Thymus (tissue), 11 donors: Measurements from ENCODE around the gene NTSR2. TPM values are rescaled to one million over a fixed set of nuclear protein-coding genes. Genes with fewer than 3 reads are reported as not detected.

Experiments
- DNase-seq, 9 donors: peaks; one replicate each; pipeline ENCODE4 v3.0.0-alpha.2; 2013; ENCODE audit warnings: low spot score in 9 of 9, low read depth in 6 of 9, missing footprints in 1 of 9
- H3K27ac ChIP-seq, 2 donors: one replicate each; pipeline ENCODE4 v1.5.1; 2013; ENCODE audit warnings: control low read depth in 1 of 2, low read depth in 1 of 2, low read length in 1 of 2, mild to moderate bottlenecking in 1 of 2, moderate library complexity in 1 of 2
- H3K27me3 ChIP-seq, 2 donors: one replicate each; pipeline ENCODE4 v1.5.1; 2013; ENCODE audit warnings: low read length in 1 of 2; ENCODE audit not compliant: control insufficient read depth in 2 of 2, insufficient read depth in 1 of 2
- H3K36me3 ChIP-seq, 2 donors: one replicate each; pipeline ENCODE4 v1.5.1; 2013; ENCODE audit warnings: low read length in 1 of 2, mild to moderate bottlenecking in 1 of 2, moderate library complexity in 1 of 2; ENCODE audit not compliant: control insufficient read depth in 2 of 2, insufficient read depth in 2 of 2
- H3K4me1 ChIP-seq, 2 donors: one replicate each; pipeline ENCODE4 v1.5.1; 2013; ENCODE audit warnings: low read length in 2 of 2; ENCODE audit not compliant: control insufficient read depth in 2 of 2, insufficient read depth in 2 of 2
- H3K4me3 ChIP-seq, 2 donors: one replicate each; pipeline ENCODE4 v1.5.1; 2013; ENCODE audit warnings: low read length in 2 of 2, control low read depth in 1 of 2, mild to moderate bottlenecking in 1 of 2
- H3K9me3 ChIP-seq, 2 donors: one replicate each; pipeline ENCODE4 v1.5.1; 2013; ENCODE audit warnings: low read length in 1 of 2, mild to moderate bottlenecking in 1 of 2; ENCODE audit not compliant: control insufficient read depth in 2 of 2, insufficient read depth in 1 of 2
- WGBS: extraction: QIAGEN DNeasy Blood & Tissue Kit; methylation state at CpG from one replicate; pipeline ENCODE4 v1.1.7; 2013; 5-methylcytosine and 5-hydroxymethylcytosine counted together
- polyA plus RNA-seq: library from polyadenylated mRNA; stranded (reverse); fragments of 200-250 nt; gene quantifications from one replicate; pipeline ENCODE4 v1.2.3, GENCODE V29; 2013
- total RNA-seq: library from RNA; stranded (reverse); fragments of 120-200 nt; gene quantifications from one replicate; pipeline ENCODE4 v1.2.4, GENCODE V29; 2013
- donor health status: healthy.

The NTSR2 gene
- total and polyA plus RNA-seq, 2 donors: 0.07 TPM; not detected in 1

- 90% methylated on average over 3 of the region's 3 CpGs for WGBS
- Histone ChIP-seq H3K4me1 (no peaks in the 10 kb centered on the region), H3K4me3 (no peak overlapping the region), H3K27ac (no peak overlapping the region), H3K36me3 (no peaks in the 10 kb centered on the region), H3K9me3 (no peaks in the 10 kb centered on the region), H3K27me3 (peaks cover 0 to 2% of the 10 kb centered on the region in 2 donors)
- DNase-seq: no peak
These were observed 25.7 kb downstream of the NTSR2 start for GRCh38 chr2:11644293-11644692.

- DNase-seq: no peak
- WGBS: 84% methylated on average over 7 of the region's 7 CpGs
These were observed 27.0 kb downstream of the NTSR2 start for GRCh38 chr2:11642972-11643371.

GRCh38 chr2:11640132-11640531 is 29.9 kb downstream of the NTSR2 start:
- no peaks in the 10 kb centered on the region for H3K27me3 ChIP-seq
- H3K9me3 ChIP-seq: no peaks in the 10 kb centered on the region
- H3K27ac ChIP-seq: no peak overlapping the region
- no peak overlapping the region for H3K4me3 ChIP-seq
- H3K4me1 ChIP-seq: no peaks in the 10 kb centered on the region
- no peak for DNase-seq
- 98% methylated on average over 27 of the region's 27 CpGs for WGBS
- no peaks in the 10 kb centered on the region for H3K36me3 ChIP-seq

More at GRCh38 chr2:11642972-11643371, 27.0 kb downstream of the NTSR2 start:
- H3K9me3 ChIP-seq: no peaks in the 10 kb centered on the region
- H3K27me3 ChIP-seq: peaks cover 0 to 2% of the 10 kb centered on the region in 2 donors
- H3K27ac ChIP-seq: no peak overlapping the region
- no peak overlapping the region for H3K4me3 ChIP-seq
- H3K4me1 ChIP-seq: no peaks in the 10 kb centered on the region
- H3K36me3 ChIP-seq: no peaks in the 10 kb centered on the region

- no peaks in the 10 kb centered on the region for H3K36me3 ChIP-seq
- no peak overlapping the region for H3K27ac ChIP-seq
- no peaks in the 10 kb centered on the region for H3K4me1 ChIP-seq
- no peaks in the 10 kb centered on the region for H3K9me3 ChIP-seq
- H3K4me3 ChIP-seq: no peak overlapping the region
- 79% methylated on average over 5 of the region's 5 CpGs for WGBS
- no peaks in the 10 kb centered on the region for H3K27me3 ChIP-seq
- DNase-seq: no peak
These were observed 30.5 kb downstream of the NTSR2 start for GRCh38 chr2:11639503-11639902.

- H3K36me3 ChIP-seq: no peaks in the 10 kb centered on the region
- H3K4me3 ChIP-seq: no peak overlapping the region
- H3K27me3 ChIP-seq: no peaks in the 10 kb centered on the region
- H3K9me3 ChIP-seq: no peaks in the 10 kb centered on the region
- no peak for DNase-seq
- H3K4me1 ChIP-seq: no peaks in the 10 kb centered on the region
- H3K27ac ChIP-seq: no peak overlapping the region
- WGBS: 95% methylated on average over 15 of the region's 15 CpGs
These were observed 32.4 kb downstream of the NTSR2 start for GRCh38 chr2:11637546-11637945.

GRCh38 chr2:11636593-11637295 is 33.3 kb downstream of the NTSR2 start:
- no peaks in the 10 kb centered on the region for H3K36me3 ChIP-seq
- DNase-seq: no peak

GRCh38 chr2:11635141-11635540 is 34.9 kb downstream of the NTSR2 start:
- no peaks in the 10 kb centered on the region for H3K4me1 ChIP-seq
- no peak overlapping the region for H3K27ac ChIP-seq
- 96% methylated on average over 15 of the region's 15 CpGs for WGBS
- no peak for DNase-seq
- no peaks in the 10 kb centered on the region for H3K27me3 ChIP-seq
- no peak overlapping the region for H3K4me3 ChIP-seq
- H3K9me3 ChIP-seq: no peaks in the 10 kb centered on the region
- H3K36me3 ChIP-seq: no peaks in the 10 kb centered on the region

More at GRCh38 chr2:11636593-11637295, 33.3 kb downstream of the NTSR2 start:
- Histone ChIP-seq H3K4me3 (no peak overlapping the region), H3K4me1 (no peaks in the 10 kb centered on the region), H3K27ac (no peak overlapping the region), H3K27me3 (no peaks in the 10 kb centered on the region), H3K9me3 (no peaks in the 10 kb centered on the region)
- 81% methylated on average over 11 of the region's 11 CpGs for WGBS

GRCh38 chr2:11634584-11634983 is 35.4 kb downstream of the NTSR2 start:
- Histone ChIP-seq H3K4me1 (no peaks in the 10 kb centered on the region), H3K4me3 (no peak overlapping the region), H3K36me3 (no peaks in the 10 kb centered on the region), H3K9me3 (no peaks in the 10 kb centered on the region), H3K27me3 (no peaks in the 10 kb centered on the region), H3K27ac (no peak overlapping the region)
- no peak for DNase-seq
- WGBS: 90% methylated on average over 15 of the region's 15 CpGs

- no peak for DNase-seq
- no peaks in the 10 kb centered on the region for H3K4me1 ChIP-seq
- H3K9me3 ChIP-seq: no peaks in the 10 kb centered on the region
- WGBS: 95% methylated on average over 28 of the region's 28 CpGs
- H3K4me3 ChIP-seq: no peak overlapping the region
- H3K27ac ChIP-seq: no peak overlapping the region
- no peaks in the 10 kb centered on the region for H3K27me3 ChIP-seq
- no peaks in the 10 kb centered on the region for H3K36me3 ChIP-seq
These were observed 36.0 kb downstream of the NTSR2 start for GRCh38 chr2:11633923-11634478.
